Hematopoietic multipotent progenitor cell treated with erythropoietin and hydrocortisone succinate and interleukin-3 and kit ligand, for 4 days (in vitro differentiated cells): Measurements from ENCODE around the gene CABP2.
A peak's percentile ranks its signal among the peaks of the same experiment; 100 is the strongest.

Source experiments
- DNase-seq: peaks from one replicate; pipeline ENCODE4 v3.0.0-alpha.2; 2015

Gene CABP2

GRCh38 chr11:67507242-67507863 lies 15.9 kb downstream of the CABP2 start:
- no peak for DNase-seq

- no peak for DNase-seq
Measured at GRCh38 chr11:67506426-67507051, 16.7 kb downstream of the CABP2 start.

GRCh38 chr11:67505605-67506396 lies 17.4 kb downstream of the CABP2 start:
- peak; percentile 97 for DNase-seq

- peak; percentile 53 for DNase-seq
Measured at GRCh38 chr11:67504950-67505581, 18.2 kb downstream of the CABP2 start, which contains the start of gene PITPNM1. Gene PITPNM1 (minus strand): TSS chr11:67505363. CDS start chr11:67504180, 1,183 bp downstream.

- DNase-seq: no peak
Measured at GRCh38 chr11:67504005-67504949, 19.0 kb downstream of the CABP2 start.

- DNase-seq: no peak
Measured at GRCh38 chr11:67503119-67504004, 19.9 kb downstream of the CABP2 start.

- no peak for DNase-seq
Measured at GRCh38 chr11:67502328-67502979, 20.8 kb downstream of the CABP2 start.

- no peak for DNase-seq
Measured at GRCh38 chr11:67501854-67502253, 21.4 kb downstream of the CABP2 start.

GRCh38 chr11:67500831-67501715 lies 22.2 kb downstream of the CABP2 start:
- DNase-seq: peak; percentile 60

- no peak for DNase-seq
Measured at GRCh38 chr11:67500484-67500821, 22.8 kb downstream of the CABP2 start.

GRCh38 chr11:67499808-67500483 lies 23.3 kb downstream of the CABP2 start:
- DNase-seq: no peak

GRCh38 chr11:67498544-67498972 lies 24.7 kb downstream of the CABP2 start:
- DNase-seq: no peak

GRCh38 chr11:67497656-67498291 lies 25.5 kb downstream of the CABP2 start:
- DNase-seq: no peak

- DNase-seq: no peak
Measured at GRCh38 chr11:67496113-67496512, 27.1 kb downstream of the CABP2 start.

- no peak for DNase-seq
Measured at GRCh38 chr11:67495234-67496005, 27.8 kb downstream of the CABP2 start.

GRCh38 chr11:67494371-67495233 lies 28.6 kb downstream of the CABP2 start:
- DNase-seq: no peak
